IPS-NIHi7 (cell line): Measurements from ENCODE around the gene SPSB1.

ENCODE experiments used
- DNase-seq: peaks from one replicate; pipeline ENCODE4 v3.0.0; 2012; ENCODE audit warnings: mixed read lengths; ENCODE audit errors: extremely low spot score

SPSB1 gene

GRCh38 chr1:9292361-9293240, at the start of gene SPSB1:
TSS of gene SPSB1 (plus strand) at chr1:9292894. CDS start at chr1:9355892, 62,998 bp downstream.
- DNase-seq, result peak; percentile 79

GRCh38 chr1:9243066-9243739, 49.5 kb upstream of the SPSB1 start:
- DNase-seq, result no peak

DNA sequence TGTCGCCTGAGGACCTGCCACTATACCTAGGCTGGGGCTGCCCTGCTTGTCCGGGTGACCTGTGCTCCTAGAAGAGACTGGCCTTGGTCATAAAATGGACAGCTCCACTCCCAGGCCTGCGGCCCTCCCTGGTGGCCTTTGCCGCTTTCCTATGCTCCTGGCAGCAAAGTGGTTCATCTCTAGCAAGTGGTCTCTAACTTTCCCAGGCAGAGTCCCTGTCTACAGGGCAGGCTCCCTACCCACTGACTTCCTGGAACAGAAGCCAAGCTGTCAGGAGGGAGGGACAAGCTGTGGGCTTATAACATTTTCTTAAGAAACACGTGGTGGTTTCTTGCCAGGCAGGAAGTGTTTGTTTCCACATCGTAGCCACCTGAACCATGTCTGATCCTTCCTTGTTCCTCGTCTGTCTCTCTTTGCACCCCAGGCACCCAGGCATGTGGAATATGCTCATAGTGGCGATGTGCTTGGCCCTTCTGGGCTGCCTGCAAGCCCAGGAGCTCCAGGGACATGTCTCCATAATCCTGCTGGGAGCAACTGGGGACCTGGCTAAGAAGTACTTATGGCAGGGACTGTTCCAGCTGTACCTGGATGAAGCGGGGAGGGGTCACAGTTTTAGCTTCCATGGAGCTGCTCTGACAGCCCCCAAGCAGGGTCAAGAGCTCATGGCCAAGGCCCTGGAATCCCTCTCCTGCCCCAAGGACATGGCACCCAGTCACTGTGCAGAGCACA, 48.0 kb upstream of the SPSB1 start:
- DNase-seq, result no peak

GRCh38 chr1:9245230-9245619, 47.5 kb upstream of the SPSB1 start:
- DNase-seq, result no peak

- no peak for DNase-seq
Observed at GRCh38 chr1:9245661-9246060, 47.0 kb upstream of the SPSB1 start.

DNA sequence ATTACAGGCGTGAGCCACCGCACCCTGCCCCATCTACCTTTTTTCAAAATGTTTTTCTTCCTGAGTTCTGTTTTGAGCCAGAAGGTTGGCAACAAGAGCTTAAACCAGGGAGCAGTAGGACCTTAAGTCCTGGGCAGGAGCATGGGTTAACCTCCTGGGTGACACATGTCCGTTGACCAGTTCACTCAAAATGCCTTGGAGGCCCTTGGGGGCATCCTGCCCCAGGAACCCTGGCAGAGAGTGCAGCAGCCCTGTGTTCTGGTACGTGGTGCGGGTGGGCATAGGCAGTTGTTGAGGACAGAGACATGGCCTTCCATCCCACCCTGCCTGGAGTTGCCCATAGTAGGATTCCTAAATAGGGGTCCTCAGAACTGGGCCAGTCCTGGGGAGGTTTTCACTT, 46.5 kb upstream of the SPSB1 start:
- DNase-seq, result no peak

- no peak for DNase-seq
Observed at GRCh38 chr1:9246841-9247785, 45.6 kb upstream of the SPSB1 start.

DNA sequence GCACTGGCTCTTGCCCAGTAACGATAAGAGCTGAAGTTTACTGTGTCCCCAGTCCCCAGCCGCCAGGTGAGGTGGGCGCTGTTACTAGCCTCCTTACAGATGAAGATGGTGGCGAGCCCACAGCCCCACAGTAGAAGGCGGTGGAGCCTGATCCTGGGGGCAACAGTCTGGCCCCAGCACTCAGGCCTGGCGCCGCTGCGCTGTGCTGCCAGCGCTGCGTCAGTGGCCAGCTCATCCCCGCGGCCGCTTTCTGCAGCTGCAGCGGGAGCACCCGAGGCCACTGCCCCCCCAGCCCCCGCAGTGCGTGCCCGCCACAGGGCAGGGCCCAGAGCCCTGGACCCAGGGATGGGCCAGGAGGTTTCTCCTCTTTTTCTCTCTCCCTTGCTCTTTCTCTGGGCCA, 44.8 kb upstream of the SPSB1 start:
- DNase-seq, result no peak

DNA sequence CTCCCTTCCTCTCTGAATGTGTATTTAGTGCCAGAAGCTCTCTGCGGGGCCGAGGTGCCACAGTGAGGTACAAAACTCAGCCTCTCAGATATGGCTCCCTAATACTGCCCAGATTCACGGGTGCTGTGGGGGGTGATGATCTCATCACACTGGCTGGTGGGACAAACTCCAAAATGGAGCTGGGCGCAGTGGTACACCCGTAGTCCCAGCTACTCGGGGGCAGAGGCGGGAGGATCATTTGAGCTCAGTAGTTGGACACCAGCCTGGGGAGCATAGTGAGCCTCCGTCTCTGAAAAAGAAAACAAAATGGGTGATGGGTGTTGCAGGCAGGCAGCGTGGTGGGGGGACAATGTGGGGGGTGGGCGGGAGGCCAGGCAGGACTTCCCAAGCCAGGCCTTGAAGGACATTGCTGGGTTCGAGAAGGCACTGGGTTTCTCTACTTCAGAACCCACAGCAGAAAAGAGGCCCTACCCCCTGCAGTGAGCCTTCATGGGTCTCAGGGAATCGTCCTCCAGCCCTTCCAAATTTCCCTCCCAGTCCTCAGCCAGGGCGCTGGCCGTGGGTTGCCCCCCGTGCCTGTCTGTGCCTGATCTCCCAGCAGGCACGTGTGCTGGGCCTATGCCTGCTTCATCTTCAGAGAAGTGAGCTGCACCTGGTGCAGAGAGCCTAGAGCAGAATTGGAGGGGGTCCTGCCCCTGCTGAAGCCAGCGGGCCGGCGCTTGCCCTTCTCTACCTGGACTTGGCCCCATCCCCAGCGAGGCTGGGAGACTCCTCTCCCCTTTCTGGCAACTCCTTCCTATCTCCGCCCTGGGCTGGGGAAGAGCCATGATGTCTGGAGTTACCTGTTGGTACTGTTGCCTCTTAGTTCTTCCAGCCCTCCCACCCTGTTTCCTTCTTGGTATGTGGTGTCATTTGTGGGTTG, 44.1 kb upstream of the SPSB1 start:
- no peak for DNase-seq

DNA sequence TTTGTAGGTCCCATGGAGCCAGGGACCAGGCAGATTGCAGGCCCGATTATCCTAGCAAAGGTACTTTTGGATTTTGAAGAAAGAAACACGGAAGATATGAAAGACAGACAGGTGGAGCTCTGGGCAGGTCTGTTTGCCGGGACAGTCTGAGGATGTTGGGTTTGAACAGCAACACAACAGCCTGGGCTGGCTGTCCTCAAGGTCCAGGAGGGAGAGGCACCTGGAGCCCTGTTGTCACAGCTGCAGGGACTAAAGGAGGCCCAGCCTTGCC, 43.5 kb upstream of the SPSB1 start:
- DNase-seq, result no peak

- peak; percentile 86 for DNase-seq
Observed at GRCh38 chr1:9249534-9250410, 42.9 kb upstream of the SPSB1 start.

DNA sequence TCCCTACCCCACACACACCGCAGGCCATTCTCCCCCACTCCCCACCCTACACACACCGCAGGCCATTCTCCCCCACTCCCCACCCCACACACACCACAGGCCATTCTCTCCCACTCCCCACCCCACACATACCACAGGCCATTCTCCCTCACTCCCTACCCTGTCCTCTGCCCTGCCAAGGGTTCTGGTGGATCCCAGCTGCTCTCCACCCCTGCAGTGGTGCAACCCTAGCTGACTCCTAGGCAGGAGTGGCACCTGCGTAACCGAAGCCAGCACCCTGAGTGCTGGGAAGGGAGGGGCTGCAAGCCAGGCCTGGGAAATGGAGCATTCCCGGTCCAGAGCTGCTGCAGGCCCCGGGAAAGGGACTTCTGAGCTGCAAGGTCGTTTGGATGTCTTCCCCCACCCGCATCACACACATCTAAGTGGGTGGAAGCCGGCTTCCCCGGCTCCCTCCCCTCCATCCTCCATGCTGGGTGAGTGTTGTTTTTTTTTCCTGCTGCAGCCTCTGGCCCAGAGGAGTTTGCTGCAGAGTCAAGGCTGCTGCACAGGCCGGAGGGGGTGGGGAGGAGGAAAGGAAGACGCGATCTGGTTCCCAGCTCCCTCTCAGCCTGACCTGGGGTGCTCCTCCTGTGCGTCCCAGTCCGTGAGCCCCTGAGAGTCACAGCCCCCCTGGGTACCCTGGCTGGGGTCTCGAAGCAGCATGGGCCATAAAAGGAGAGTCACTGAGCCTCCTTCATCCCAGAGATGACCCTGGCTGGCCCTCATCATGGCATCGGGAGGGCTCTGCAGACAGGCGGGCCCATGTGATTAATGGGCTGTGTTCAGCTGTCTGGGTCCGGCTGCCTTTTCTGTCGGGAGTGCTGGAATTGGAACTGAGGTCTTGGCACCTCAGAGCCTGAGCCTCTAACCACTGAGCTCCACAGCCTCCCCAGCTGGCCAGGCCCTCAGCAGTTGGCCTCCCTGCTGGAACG, 42.0 kb upstream of the SPSB1 start:
- DNase-seq, result no peak

DNA sequence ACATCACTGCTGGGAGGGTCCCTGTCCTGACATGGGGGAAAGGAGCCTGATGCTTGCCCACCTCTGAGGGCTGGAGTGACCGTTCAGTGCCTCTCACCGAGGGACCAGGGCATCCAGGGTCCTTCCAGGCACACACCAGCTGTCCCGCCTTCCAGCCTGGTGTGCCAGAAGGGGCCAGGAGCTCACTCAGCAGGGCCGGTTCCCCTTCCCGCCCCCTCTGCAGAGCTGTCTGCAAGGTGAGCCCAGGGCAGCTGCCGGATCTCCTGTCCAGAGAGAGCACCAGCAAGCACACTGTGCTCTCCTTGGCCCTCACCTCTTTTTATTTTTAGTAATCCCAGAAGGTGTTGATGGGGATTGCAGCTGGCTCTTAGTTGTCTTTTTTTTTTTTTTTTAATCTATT, 41.2 kb upstream of the SPSB1 start:
- DNase-seq, result no peak

DNA sequence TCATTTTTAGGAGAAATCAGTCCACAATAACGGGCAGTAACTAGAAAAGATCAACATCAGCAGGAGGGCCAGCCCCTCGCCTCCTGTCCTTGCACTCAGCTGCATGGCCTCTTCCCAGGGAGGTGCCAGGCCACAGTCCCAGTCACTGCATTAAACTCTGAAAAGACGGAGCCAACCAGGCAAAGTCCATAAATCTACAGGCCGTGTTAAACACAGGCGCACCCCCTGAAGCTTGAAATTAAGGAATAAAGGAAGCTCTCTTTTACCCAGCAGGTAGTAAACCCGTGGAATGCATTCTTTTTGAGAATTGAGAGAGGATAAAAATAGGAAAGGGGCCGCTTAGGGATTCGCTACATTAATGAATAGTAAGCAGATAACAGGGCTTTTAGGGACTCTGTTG, 39.7 kb upstream of the SPSB1 start:
- DNase-seq, result no peak

DNA sequence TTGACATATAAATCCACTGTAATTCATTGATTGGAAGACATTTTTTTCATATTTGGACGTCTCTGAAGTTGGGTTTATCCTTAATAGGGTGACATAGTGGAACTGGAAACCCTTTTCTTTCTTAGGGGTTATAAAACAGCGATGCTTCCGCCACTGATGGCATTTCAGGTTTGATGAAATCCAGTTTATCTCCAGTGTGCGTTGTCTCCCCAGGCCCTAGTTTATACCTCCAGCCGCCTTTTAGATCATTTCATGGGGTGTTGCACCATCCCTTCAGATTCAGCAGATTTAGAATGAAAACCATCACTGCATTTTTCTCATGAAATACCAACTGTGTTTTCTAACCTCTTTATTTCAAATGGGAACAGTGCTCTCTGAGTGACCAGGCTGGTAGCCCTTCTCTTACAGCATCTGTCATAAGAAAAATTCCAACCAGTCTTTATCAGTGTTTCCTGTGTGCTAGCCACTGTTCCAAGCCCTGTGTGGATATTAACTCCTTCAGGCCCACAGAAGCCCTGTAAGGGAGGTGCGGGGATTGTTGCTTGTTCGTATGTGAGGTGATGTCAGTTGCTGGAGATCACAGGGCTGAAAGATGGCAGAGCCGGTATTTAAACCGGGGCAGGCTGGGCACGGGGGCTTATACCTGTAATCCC, 39.1 kb upstream of the SPSB1 start:
- no peak for DNase-seq

- no peak for DNase-seq
Observed at GRCh38 chr1:9256332-9256731, 36.4 kb upstream of the SPSB1 start.

DNA sequence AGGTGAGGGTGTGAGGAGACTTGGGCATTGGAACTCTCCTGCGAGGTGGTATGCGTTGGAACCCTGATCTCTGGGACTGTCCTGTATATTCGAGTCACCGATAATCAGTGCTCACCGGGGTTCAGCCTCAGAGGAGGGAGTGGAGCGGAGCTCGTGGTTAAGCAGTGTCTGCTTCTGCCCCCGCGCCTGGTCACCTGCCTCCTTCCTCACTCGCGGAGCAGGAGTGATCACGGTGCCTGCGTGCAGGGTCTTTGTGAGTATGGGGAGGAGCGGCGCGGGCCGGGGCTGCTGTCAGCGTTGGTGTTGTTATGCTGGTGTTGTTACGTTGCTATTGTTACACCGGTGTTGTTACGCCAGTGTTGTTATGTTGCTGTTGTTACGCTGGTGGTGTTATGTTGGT, 34.8 kb upstream of the SPSB1 start:
- no peak for DNase-seq

DNA sequence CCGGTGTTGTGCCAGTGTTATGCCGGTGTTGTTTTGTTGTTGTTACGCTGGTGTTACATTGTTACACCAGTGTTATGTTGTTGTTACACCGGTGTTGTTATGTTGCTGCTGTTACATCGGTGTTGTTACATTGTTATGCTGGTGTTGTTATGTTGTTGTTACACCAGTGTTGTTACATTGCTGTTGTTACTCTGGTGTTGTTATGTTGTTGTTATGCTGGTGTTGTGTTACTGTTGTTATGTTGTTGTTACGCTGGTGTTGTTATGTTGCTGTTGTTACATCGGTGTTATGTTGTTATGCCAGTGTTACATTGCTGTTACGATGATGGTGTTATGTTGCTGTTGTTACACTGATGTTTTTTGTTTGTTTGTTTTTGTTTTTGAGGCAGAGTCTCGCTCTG, 34.1 kb upstream of the SPSB1 start:
- no peak for DNase-seq
